Measurements from ENCODE around the gene ZNF865.
A peak's percentile ranks its signal among the peaks of the same experiment; 100 is the strongest.

ZNF865 gene

DNA sequence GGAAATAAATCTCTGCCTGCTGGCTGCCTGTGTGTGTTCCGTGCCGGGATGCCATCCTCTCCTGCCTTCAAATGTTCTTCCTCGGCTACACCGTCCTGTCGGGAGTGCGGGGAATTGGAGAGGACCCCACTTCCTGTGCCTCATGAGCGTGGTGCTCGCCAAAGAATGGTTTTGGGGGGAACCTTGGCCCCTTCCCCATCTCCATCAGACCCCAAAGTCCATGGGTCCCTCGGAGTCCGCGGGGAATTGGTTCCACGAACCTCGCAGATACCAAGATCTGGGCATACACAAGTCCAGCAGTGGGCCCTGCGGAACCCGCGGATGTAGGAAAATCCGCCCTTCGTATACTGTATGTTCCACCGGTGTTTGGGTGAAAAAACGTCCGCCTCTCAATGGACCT is 2.3 kb upstream of the ZNF865 start (continued):
- TF ChIP-seq ZNF8 (CRISPR knock-in tag; IDR thresholded peaks at IDR 0.05) (no peak), TCF4 (CRISPR knock-in tag; IDR thresholded peaks at IDR 0.05; ENCODE audit: borderline replicate concordance) (no peak), ISL1 (CRISPR knock-in tag; IDR thresholded peaks at IDR 0.05) (no peak), OSR1 (CRISPR knock-in tag; IDR thresholded peaks at IDR 0.05) (no peak), ZC3H10 (CRISPR knock-in tag; IDR thresholded peaks at IDR 0.05) (no peak)

DNA sequence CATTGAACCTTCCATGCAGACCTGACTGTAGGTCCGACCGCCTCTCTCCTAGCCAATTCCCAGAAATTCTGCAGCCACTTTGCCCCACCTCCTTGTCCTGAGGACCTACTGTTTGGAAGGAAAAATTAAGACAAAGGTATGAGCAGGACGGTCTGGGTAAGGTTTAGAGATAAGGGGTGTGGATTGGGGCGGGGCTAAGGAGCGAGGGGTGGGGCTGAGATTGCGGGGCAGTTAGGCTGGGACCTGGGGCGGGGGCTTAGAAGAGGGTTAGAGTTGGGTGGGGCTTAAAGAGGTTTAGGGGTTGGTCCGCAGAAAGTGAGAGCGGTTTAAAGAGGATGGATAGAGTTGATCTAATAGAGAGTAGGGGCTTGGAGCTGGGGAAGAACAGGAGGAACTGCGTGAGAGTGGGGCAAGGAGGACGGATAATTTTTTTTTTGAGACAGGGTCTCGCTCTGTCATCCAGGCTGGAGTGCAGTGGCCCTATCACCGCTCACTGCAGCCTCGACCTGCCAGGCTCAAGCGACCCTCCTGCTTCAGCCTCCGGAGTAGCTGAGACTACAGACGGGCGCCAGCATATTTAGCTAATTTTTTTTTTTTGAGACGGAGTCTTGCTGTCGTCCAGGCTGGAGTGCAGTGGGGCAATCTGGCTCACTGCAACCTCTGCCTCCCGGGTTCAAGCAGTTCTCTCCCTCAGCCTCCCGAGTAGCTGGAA is 1.7 kb upstream of the ZNF865 start:
- ATAC-seq = no peak
- TF ChIP-seq ISL1 (CRISPR knock-in tag; IDR thresholded peaks at IDR 0.05) (no peak), TOX (CRISPR knock-in tag; IDR thresholded peaks at IDR 0.05; ENCODE audit: borderline replicate concordance) (no peak), ZFP3 (CRISPR knock-in tag; IDR thresholded peaks at IDR 0.05) (no peak), PPARA (CRISPR knock-in tag; IDR thresholded peaks at IDR 0.05; ENCODE audit: borderline replicate concordance) (no peak), TCF4 (CRISPR knock-in tag; IDR thresholded peaks at IDR 0.05; ENCODE audit: borderline replicate concordance) (no peak), BACH2 (CRISPR knock-in tag; IDR thresholded peaks at IDR 0.05; ENCODE audit: borderline replicate concordance) (no peak), ZNF70 (CRISPR knock-in tag; IDR thresholded peaks at IDR 0.05) (no peak), SNAI2 (CRISPR knock-in tag; IDR thresholded peaks at IDR 0.05) (no peak)
- TF ChIP-seq, protein P1, sequence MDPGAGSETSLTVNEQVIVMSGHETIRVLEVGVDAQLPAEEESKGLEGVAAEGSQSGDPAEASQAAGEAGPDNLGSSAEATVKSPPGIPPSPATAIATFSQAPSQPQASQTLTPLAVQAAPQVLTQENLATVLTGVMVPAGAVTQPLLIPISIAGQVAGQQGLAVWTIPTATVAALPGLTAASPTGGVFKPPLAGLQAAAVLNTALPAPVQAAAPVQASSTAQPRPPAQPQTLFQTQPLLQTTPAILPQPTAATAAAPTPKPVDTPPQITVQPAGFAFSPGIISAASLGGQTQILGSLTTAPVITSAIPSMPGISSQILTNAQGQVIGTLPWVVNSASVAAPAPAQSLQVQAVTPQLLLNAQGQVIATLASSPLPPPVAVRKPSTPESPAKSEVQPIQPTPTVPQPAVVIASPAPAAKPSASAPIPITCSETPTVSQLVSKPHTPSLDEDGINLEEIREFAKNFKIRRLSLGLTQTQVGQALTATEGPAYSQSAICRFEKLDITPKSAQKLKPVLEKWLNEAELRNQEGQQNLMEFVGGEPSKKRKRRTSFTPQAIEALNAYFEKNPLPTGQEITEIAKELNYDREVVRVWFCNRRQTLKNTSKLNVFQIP (CRISPR knock-in tag; IDR thresholded peaks at IDR 0.05; ENCODE audit: borderline replicate concordance, low read depth) = no peak

DNA sequence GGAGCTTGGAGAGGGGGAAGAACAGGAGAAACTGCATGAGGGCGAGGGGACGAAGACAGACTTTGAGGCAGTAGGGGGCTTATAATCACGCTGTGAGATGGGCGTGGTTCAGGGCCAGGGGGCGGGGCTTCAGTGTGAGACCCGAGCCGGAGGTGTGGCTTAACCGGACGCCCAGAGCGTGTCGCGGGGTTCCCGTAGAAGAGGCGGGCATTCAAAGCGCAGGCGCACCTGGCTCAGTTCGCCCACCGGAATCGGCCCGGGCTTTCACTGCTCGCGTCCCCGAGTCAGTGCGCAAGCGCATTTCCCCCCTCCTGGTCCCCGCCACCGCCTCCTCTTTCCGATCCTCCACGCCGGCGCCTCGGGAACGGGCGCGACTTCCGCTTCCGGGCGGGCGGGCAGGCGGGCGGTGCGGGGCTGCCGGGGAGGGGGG is 225 bp upstream of the ZNF865 start:
- peak; percentile 85 for ATAC-seq
- TF ChIP-seq RARB (CRISPR knock-in tag; IDR thresholded peaks at IDR 0.05) (no peak), ZNF565 (CRISPR knock-in tag; conservative IDR thresholded peaks at IDR 0.05; ENCODE audit: low read depth) (no peak), BACH2 (CRISPR knock-in tag; IDR thresholded peaks at IDR 0.05; ENCODE audit: borderline replicate concordance) (no peak), ZFP3 (CRISPR knock-in tag; IDR thresholded peaks at IDR 0.05) (no peak), GLIS3 (CRISPR knock-in tag; IDR thresholded peaks at IDR 0.05) (no peak), OSR1 (CRISPR knock-in tag; IDR thresholded peaks at IDR 0.05) (no peak), ZNF70 (CRISPR knock-in tag; IDR thresholded peaks at IDR 0.05) (no peak), ZC3H10 (CRISPR knock-in tag; IDR thresholded peaks at IDR 0.05) (no peak), SNAI2 (CRISPR knock-in tag; IDR thresholded peaks at IDR 0.05) (no peak), ZFP30 (CRISPR knock-in tag; IDR thresholded peaks at IDR 0.05) (no peak), ESRRG (CRISPR knock-in tag; IDR thresholded peaks at IDR 0.05) (no peak), ZNF8 (CRISPR knock-in tag; IDR thresholded peaks at IDR 0.05) (no peak), ISL1 (CRISPR knock-in tag; IDR thresholded peaks at IDR 0.05) (no peak), TCF4 (CRISPR knock-in tag; IDR thresholded peaks at IDR 0.05; ENCODE audit: borderline replicate concordance) (no peak), TOX (CRISPR knock-in tag; IDR thresholded peaks at IDR 0.05; ENCODE audit: borderline replicate concordance) (no peak)
- TF ChIP-seq, protein P2, sequence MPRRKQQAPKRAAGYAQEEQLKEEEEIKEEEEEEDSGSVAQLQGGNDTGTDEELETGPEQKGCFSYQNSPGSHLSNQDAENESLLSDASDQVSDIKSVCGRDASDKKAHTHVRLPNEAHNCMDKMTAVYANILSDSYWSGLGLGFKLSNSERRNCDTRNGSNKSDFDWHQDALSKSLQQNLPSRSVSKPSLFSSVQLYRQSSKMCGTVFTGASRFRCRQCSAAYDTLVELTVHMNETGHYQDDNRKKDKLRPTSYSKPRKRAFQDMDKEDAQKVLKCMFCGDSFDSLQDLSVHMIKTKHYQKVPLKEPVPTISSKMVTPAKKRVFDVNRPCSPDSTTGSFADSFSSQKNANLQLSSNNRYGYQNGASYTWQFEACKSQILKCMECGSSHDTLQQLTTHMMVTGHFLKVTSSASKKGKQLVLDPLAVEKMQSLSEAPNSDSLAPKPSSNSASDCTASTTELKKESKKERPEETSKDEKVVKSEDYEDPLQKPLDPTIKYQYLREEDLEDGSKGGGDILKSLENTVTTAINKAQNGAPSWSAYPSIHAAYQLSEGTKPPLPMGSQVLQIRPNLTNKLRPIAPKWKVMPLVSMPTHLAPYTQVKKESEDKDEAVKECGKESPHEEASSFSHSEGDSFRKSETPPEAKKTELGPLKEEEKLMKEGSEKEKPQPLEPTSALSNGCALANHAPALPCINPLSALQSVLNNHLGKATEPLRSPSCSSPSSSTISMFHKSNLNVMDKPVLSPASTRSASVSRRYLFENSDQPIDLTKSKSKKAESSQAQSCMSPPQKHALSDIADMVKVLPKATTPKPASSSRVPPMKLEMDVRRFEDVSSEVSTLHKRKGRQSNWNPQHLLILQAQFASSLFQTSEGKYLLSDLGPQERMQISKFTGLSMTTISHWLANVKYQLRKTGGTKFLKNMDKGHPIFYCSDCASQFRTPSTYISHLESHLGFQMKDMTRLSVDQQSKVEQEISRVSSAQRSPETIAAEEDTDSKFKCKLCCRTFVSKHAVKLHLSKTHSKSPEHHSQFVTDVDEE (CRISPR knock-in tag; IDR thresholded peaks at IDR 0.05) = no peak
- TF ChIP-seq, protein P1 (CRISPR knock-in tag; IDR thresholded peaks at IDR 0.05; ENCODE audit: borderline replicate concordance, low read depth) = no peak
- TF ChIP-seq, protein P3, sequence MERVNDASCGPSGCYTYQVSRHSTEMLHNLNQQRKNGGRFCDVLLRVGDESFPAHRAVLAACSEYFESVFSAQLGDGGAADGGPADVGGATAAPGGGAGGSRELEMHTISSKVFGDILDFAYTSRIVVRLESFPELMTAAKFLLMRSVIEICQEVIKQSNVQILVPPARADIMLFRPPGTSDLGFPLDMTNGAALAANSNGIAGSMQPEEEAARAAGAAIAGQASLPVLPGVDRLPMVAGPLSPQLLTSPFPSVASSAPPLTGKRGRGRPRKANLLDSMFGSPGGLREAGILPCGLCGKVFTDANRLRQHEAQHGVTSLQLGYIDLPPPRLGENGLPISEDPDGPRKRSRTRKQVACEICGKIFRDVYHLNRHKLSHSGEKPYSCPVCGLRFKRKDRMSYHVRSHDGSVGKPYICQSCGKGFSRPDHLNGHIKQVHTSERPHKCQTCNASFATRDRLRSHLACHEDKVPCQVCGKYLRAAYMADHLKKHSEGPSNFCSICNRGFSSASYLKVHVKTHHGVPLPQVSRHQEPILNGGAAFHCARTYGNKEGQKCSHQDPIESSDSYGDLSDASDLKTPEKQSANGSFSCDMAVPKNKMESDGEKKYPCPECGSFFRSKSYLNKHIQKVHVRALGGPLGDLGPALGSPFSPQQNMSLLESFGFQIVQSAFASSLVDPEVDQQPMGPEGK (CRISPR knock-in tag; IDR thresholded peaks at IDR 0.05; ENCODE audit: borderline replicate concordance) = no peak
- TF ChIP-seq, protein P4, sequence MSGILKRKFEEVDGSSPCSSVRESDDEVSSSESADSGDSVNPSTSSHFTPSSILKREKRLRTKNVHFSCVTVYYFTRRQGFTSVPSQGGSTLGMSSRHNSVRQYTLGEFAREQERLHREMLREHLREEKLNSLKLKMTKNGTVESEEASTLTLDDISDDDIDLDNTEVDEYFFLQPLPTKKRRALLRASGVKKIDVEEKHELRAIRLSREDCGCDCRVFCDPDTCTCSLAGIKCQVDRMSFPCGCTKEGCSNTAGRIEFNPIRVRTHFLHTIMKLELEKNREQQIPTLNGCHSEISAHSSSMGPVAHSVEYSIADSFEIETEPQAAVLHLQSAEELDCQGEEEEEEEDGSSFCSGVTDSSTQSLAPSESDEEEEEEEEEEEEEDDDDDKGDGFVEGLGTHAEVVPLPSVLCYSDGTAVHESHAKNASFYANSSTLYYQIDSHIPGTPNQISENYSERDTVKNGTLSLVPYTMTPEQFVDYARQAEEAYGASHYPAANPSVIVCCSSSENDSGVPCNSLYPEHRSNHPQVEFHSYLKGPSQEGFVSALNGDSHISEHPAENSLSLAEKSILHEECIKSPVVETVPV (CRISPR knock-in tag; IDR thresholded peaks at IDR 0.05) = no peak
